Lung (tissue), 12 donors: ENCODE data around the gene OR2A25. TPM values are rescaled to one million over a fixed set of nuclear protein-coding genes. Genes with fewer than 3 reads are reported as not detected.

Experiments
- ATAC-seq: fragments of 200-7000 bp; cut with Tn5 transposase; one replicate; pipeline ENCODE4 v1.9.1; 2020; ENCODE audit warnings: moderate number of reproducible peaks; ENCODE audit not compliant: insufficient read depth, low FRiP score
- DNase-seq, 3 donors: peaks; one replicate each; pipeline ENCODE4 v3.0.0-alpha.2; 2013 to 2017
- H3K27ac ChIP-seq, 2 donors: one replicate each; pipeline ENCODE4 v1.5.1; 2013; ENCODE audit warnings: mild to moderate bottlenecking in 2 of 2, moderate library complexity in 2 of 2, control low read depth in 1 of 2, inconsistent platforms in 1 of 2, low read depth in 1 of 2, low read length in 1 of 2
- H3K27me3 ChIP-seq, 3 donors: one replicate each; pipeline ENCODE4 v1.5.1; 2013; ENCODE audit warnings: low read length in 2 of 3; ENCODE audit not compliant: control insufficient read depth in 3 of 3, insufficient read depth in 3 of 3
- H3K36me3 ChIP-seq, 4 donors: one replicate each; pipeline ENCODE4 v1.5.1; 2013; ENCODE audit warnings: low read length in 4 of 4, mild to moderate bottlenecking in 1 of 4, moderate library complexity in 1 of 4; ENCODE audit not compliant: control insufficient read depth in 4 of 4, insufficient read depth in 4 of 4
- H3K4me1 ChIP-seq, 5 donors: one replicate each; pipeline ENCODE4 v1.5.1; 2013; ENCODE audit warnings: low read length in 5 of 5, mild to moderate bottlenecking in 2 of 5, moderate library complexity in 1 of 5; ENCODE audit not compliant: control insufficient read depth in 5 of 5, insufficient read depth in 5 of 5
- H3K4me3 ChIP-seq: one replicate; pipeline ENCODE4 v1.5.1; 2013; ENCODE audit warnings: mild to moderate bottlenecking, control low read depth, moderate library complexity
- H3K9ac ChIP-seq, 2 donors: one replicate each; pipeline ENCODE4 v1.5.1; 2013; ENCODE audit warnings: low read length in 2 of 2, control low read depth in 1 of 2; ENCODE audit not compliant: insufficient read depth in 1 of 2
- H3K9me3 ChIP-seq, 4 donors: one replicate each; pipeline ENCODE4 v1.5.1; 2013; ENCODE audit warnings: low read length in 3 of 4, mild to moderate bottlenecking in 1 of 4, moderate library complexity in 1 of 4; ENCODE audit not compliant: control insufficient read depth in 4 of 4, insufficient read depth in 3 of 4
- CTCF ChIP-seq: IDR thresholded peaks from 2 replicates; pipeline ENCODE4 v1.5.1; 2012; ENCODE audit warnings: mild to moderate bottlenecking; ENCODE audit errors: control extremely low read depth, extremely low read depth
- WGBS, 2 donors: extraction: QIAGEN DNeasy Blood & Tissue Kit; methylation state at CpG; one replicate each; pipeline ENCODE4 v1.1.7; 2013; 5-methylcytosine and 5-hydroxymethylcytosine counted together
- polyA plus RNA-seq, 2 donors: library from polyadenylated mRNA; stranded (reverse); fragments of 200-250 nt; gene quantifications; one replicate each; pipeline ENCODE4 v1.2.1, GENCODE V29; 2013
- total RNA-seq, 2 donors: library from RNA; depleted of rRNA in 1 of 2; stranded (reverse); fragments of >200 nt in 1 of 2; gene quantifications; one replicate each; pipeline ENCODE4 v1.2.1, GENCODE V29; 2014 to 2021
- donor health status: control.
- donor health status: control.
- donor health status: Bipolar disorder and iron deficiency.
- donor health status: healthy.
- donor health status: DM: yes; HTN: yes; CAD: no.

The OR2A25 gene
- total and polyA plus RNA-seq, 4 donors = not detected

DNA sequence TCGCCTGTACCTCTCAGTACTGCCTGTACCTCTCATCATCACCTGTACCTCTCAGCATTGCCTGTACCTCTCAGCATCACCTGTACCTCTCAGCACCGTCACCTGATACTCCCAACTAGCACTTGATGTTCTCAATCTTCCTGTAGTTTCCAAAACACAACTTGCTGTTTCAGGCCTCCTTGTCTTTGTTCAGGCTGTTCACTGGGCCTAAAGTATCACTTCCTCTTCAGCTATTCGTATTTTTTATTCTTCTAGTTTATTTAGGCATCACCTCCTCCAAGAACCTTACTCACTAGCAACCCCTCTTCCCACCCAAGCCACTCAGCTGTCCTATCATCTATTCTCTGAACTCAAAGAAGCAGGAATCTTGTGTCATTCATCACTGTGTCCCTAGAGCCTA lies 45.4 kb upstream of the OR2A25 start:
- TF ChIP-seq CTCF = no peak
- no peak overlapping the region for H3K27ac ChIP-seq
- H3K4me1 ChIP-seq = no peaks in the 10 kb centered on the region
- peaks cover 0 to 1% (median 0%) of the 10 kb centered on the region in 4 donors for H3K9me3 ChIP-seq
- 74% methylated on average over 3 of the region's 3 CpGs for WGBS, 2 donors
- H3K4me3 ChIP-seq = no peak overlapping the region
- H3K36me3 ChIP-seq = no peaks in the 10 kb centered on the region
- ATAC-seq (no peak), DNase-seq (no peak)
- H3K9ac ChIP-seq = no peak overlapping the region
- H3K27me3 ChIP-seq = peaks cover 0 to 3% (median 0%) of the 10 kb centered on the region in 3 donors

DNA sequence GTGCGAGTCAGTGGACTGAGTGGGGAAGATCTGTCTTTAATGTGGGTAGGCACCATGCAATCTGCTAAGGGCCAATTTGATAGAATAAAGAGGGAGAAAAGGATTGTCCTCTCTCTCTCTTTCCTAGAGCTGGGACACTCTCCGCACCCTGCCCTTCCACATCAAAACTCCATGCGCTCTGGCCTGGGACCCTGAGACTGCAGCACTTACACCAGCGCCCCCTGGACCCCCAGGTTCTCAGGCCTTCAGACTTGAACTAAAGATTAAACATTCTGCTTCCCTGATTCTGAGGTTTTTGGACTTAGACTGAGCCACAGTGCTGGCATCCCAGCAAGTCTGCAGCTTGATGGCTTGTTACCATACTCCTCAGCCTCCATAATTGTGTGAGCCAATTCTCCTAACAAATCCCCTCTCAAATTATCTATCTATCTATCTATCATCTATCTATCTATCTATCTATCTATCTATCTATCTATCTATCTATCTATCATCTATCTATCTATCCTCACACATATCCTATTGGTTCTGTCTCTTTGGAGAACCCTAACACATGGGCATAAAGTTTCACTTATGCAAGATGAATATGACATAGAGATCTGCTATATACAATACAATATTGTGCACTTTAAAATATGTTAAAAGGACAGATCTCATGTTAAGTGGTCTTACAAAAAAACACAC lies 43.3 kb upstream of the OR2A25 start:
- Histone ChIP-seq H3K9ac (no peak overlapping the region), H3K4me3 (no peak overlapping the region), H3K4me1 (peaks cover 0 to 16% (median 0%) of the 10 kb centered on the region in 5 donors), H3K36me3 (no peaks in the 10 kb centered on the region), H3K27ac (no peak overlapping the region), H3K27me3 (peaks cover 0 to 3% (median 0%) of the 10 kb centered on the region in 3 donors), H3K9me3 (peaks cover 0 to 1% (median 0%) of the 10 kb centered on the region in 4 donors)
- no peak for DNase-seq
- TF ChIP-seq CTCF = no peak
- no peak for ATAC-seq
- 56 to 83% methylated on average over 4 of the region's 4 CpGs for WGBS, 2 donors

GRCh38 chr7:144027070-144027469 lies 42.5 kb upstream of the OR2A25 start:
- Histone ChIP-seq H3K9ac (no peak overlapping the region), H3K27me3 (peaks cover 0 to 3% (median 0%) of the 10 kb centered on the region in 3 donors), H3K4me1 (peaks cover 0 to 24% (median 0%) of the 10 kb centered on the region in 5 donors), H3K4me3 (no peak overlapping the region), H3K36me3 (no peaks in the 10 kb centered on the region), H3K27ac (no peak overlapping the region), H3K9me3 (peaks cover 0 to 1% (median 0%) of the 10 kb centered on the region in 4 donors)
- DNase-seq = peak in 2 of 3 donors; percentile 65 to 68
- TF ChIP-seq CTCF = no peak
- 14 to 19% methylated on average over 3 of the region's 3 CpGs for WGBS, 2 donors
- no peak for ATAC-seq
